Glomerular visceral epithelial cell (primary cell): ENCODE measurements around the gene POLR2H.

Experiments
- DNase-seq: peaks from one replicate; pipeline ENCODE4 v3.0.0-alpha.2; 2016; ENCODE audit errors: extremely low spot score

The POLR2H gene

GRCh38 chr3:184387174-184387714 is 25.7 kb downstream of the POLR2H start:
- no peak for DNase-seq

- no peak for DNase-seq
Observed at GRCh38 chr3:184388164-184388935, 26.8 kb downstream of the POLR2H start.

- no peak for DNase-seq
Observed at GRCh38 chr3:184388936-184389230, 27.4 kb downstream of the POLR2H start.

- DNase-seq = no peak
Observed at GRCh38 chr3:184389384-184389783, 27.9 kb downstream of the POLR2H start.

- DNase-seq = no peak
Observed at GRCh38 chr3:184389935-184390528, 28.5 kb downstream of the POLR2H start.

- peak; percentile 32 for DNase-seq
Observed at GRCh38 chr3:184391266-184391665, 29.8 kb downstream of the POLR2H start.

- no peak for DNase-seq
Observed at GRCh38 chr3:184395320-184395660, 33.8 kb downstream of the POLR2H start.

DNA sequence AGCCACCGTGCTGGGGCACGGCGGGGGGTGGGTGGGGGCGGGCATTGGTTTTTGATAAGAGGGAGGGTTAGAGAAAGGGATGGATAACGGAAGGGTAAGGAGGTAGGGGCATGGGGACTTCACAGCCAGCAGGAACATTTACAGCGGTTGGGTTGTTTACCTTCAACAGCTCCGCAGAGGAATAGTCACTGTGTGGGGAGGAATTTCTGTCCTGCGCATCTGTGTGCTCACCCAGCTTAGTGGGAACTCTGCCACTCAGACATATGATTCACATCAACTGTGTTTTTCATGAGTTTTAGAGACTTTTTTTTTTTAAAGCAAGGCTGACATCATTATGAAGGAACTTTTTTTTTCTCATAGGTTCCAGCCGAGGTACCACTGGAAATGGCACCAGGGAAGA is 37.9 kb downstream of the POLR2H start:
- DNase-seq = peak; percentile 65

- DNase-seq = no peak
Observed at GRCh38 chr3:184405075-184406030, 43.8 kb downstream of the POLR2H start.

GRCh38 chr3:184409331-184409926 is 47.9 kb downstream of the POLR2H start:
- DNase-seq = no peak

GRCh38 chr3:184409946-184410500 is 48.5 kb downstream of the POLR2H start:
- no peak for DNase-seq

- no peak for DNase-seq
Observed at GRCh38 chr3:184414418-184415202, 53.1 kb downstream of the POLR2H start.

DNA sequence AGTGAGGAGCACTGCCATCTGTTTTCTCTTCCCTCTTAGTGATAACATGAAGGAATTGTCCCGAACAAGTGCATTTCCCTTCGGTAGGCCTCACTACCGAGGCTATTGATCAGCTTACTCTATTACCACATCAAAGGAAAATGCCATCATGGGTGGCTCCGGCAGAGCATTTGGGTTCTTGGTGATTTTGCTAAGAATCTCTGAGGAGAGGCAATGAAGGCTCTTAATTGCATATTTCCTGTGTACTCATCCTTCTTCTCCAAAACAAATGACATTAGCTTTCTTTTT is 53.6 kb downstream of the POLR2H start:
- DNase-seq = no peak

DNA sequence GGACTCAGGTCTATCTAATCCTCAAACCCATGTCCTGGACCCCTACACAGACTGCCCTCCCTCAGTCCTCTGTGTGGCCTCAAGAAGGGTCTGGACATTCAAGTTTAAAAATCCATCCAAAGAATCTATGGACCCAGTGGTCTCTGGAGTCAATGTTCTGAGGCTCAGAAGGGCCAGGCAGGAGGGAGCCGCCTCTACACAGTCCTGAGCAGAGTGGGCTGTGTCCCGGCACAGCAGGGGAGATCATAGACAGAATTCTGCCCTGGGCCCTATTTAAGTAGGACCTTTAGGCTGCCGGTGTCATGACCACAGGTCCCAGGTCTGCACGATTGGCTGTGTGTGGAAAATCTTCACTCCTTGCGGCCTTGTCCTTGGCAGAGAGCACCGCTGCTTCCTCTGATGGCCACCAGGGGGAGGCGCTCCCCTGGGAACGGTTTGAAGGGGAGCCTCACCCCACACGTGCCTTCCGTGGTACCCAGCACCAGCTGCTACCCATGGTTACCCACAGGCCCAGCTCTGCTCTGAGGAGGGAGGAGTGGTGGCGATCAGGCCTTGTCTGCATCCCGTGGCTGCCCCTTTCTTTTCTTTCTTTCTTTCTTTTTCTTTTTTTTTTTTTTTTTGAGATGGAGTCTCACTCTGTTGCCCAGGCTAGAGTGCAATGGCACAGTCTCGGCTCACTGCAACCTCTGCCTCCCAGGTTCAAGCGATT is 56.3 kb downstream of the POLR2H start:
- peak; percentile 45 for DNase-seq
